ENCODE measurements around the gene ANGEL2.

- TF ChIP-seq CTCF (IDR thresholded peaks at IDR 0.05; ENCODE audit: insufficient read depth, low read length, poor library complexity, severe bottlenecking), result no peak
- TF ChIP-seq EZH2phosphoT487 (conservative IDR thresholded peaks at IDR 0.05; ENCODE audit: low read length), result no peak
These were observed 39.3 kb upstream of the ANGEL2 start for GRCh38 chr1:213054733-213055591.
